K562 treated with DMSO at 1 percent for 48 hours (cell line): ENCODE results near the gene PRSS57. TPM values are rescaled to one million over a fixed set of nuclear protein-coding genes. Genes with fewer than 3 reads are reported as not detected.

Source experiments
- total RNA-seq: library from RNA; unstranded; fragments of 300-600 nt; gene quantifications from 2 replicates; pipeline ENCODE4 v1.2.3, GENCODE V29; 2022; ENCODE audit warnings: low replicate concordance; ENCODE audit errors: extremely low read depth

PRSS57 gene
- not detected in 2 replicates for total RNA-seq

GRCh38 chr19:695352-695949 lies at the start of gene PRSS57:
TSS of gene PRSS57 (minus strand) at chr19:695452. CDS start at chr19:695430, 22 bp downstream.

GRCh38 chr19:708154-709143 lies 13.2 kb upstream of the PRSS57 start, which contains the start of gene PALM:
TSS of gene PALM (plus strand) at chr19:708935. CDS start at chr19:709147, 212 bp downstream.

GRCh38 chr19:676339-677105 lies 18.7 kb downstream of the PRSS57 start, which contains the start of gene FSTL3:
TSS of gene FSTL3 (plus strand) at chr19:676392. CDS start at chr19:676424, 32 bp downstream.

GRCh38 chr19:662962-663681 lies 32.1 kb downstream of the PRSS57 start, which contains the start of gene RNF126:
TSS of gene RNF126 (minus strand) at chr19:663214. CDS start at chr19:663121, 93 bp downstream.

GRCh38 chr19:639253-640160 lies 55.7 kb downstream of the PRSS57 start, which contains the start of gene FGF22:
TSS of gene FGF22 (plus strand) at chr19:639879. CDS start at chr19:639926, 47 bp downstream.

Other genes starting within 250 kb of the PRSS57 start
- gene SHC2, start 234.4 kb downstream of the PRSS57 start, total RNA-seq: not detected in 2 replicates
- gene MADCAM1, start 199.0 kb downstream of the PRSS57 start, total RNA-seq: not detected in 2 replicates
- gene TPGS1, start 188.0 kb downstream of the PRSS57 start, total RNA-seq: not detected in 2 replicates
- gene CDC34, start 163.7 kb downstream of the PRSS57 start, total RNA-seq: not detected in 2 replicates
- gene GZMM, start 151.4 kb downstream of the PRSS57 start, total RNA-seq: not detected in 2 replicates
- gene BSG, start 122.9 kb downstream of the PRSS57 start, total RNA-seq: 1,430 and 1,506 TPM in 2 replicates
- gene HCN2, start 105.6 kb downstream of the PRSS57 start, total RNA-seq: not detected in 2 replicates
- gene POLRMT, start 61.9 kb downstream of the PRSS57 start, total RNA-seq: 676 TPM in 1 of 2 replicates, not detected in the other
- not detected in 2 replicates for gene FGF22, start 55.6 kb downstream of the PRSS57 start, total RNA-seq
- 251 TPM in 1 of 2 replicates, not detected in the other for gene RNF126, start 32.2 kb downstream of the PRSS57 start, total RNA-seq
- not detected in 2 replicates for gene FSTL3, start 19.1 kb downstream of the PRSS57 start, total RNA-seq
- gene PALM, start 13.5 kb upstream of the PRSS57 start, total RNA-seq: not detected in 2 replicates
- gene MISP, start 55.7 kb upstream of the PRSS57 start, total RNA-seq: not detected in 2 replicates
- gene PTBP1, start 102.0 kb upstream of the PRSS57 start, total RNA-seq: 250 TPM in 1 of 2 replicates, not detected in the other
- not detected in 2 replicates for gene PLPPR3, start 126.5 kb upstream of the PRSS57 start, total RNA-seq
- gene AZU1, start 132.4 kb upstream of the PRSS57 start, total RNA-seq: not detected in 2 replicates
- not detected in 2 replicates for gene PRTN3, start 145.5 kb upstream of the PRSS57 start, total RNA-seq
- not detected in 2 replicates for gene ELANE, start 156.9 kb upstream of the PRSS57 start, total RNA-seq
- not detected in 2 replicates for gene CFD, start 164.2 kb upstream of the PRSS57 start, total RNA-seq
- gene MED16, start 197.7 kb upstream of the PRSS57 start, total RNA-seq: not detected in 2 replicates
- not detected in 2 replicates for gene RNU6-9, start 198.0 kb upstream of the PRSS57 start, total RNA-seq
- gene R3HDM4, start 217.8 kb upstream of the PRSS57 start, total RNA-seq: not detected in 2 replicates
- not detected in 2 replicates for gene KISS1R, start 221.9 kb upstream of the PRSS57 start, total RNA-seq
- not detected in 2 replicates for gene ARID3A, start 230.6 kb upstream of the PRSS57 start, total RNA-seq